ENCODE results near the gene ERN1. TPM values are rescaled to one million over a fixed set of nuclear protein-coding genes. Genes with fewer than 3 reads are reported as not detected.

Gene ERN1
- total RNA-seq: 16.8 TPM in 2 replicates

GRCh38 chr17:64129765-64130558 lies at the start of gene ERN1:
TSS of gene ERN1 (minus strand) at chr17:64130144. CDS start at chr17:64130029, 115 bp downstream.

DNA sequence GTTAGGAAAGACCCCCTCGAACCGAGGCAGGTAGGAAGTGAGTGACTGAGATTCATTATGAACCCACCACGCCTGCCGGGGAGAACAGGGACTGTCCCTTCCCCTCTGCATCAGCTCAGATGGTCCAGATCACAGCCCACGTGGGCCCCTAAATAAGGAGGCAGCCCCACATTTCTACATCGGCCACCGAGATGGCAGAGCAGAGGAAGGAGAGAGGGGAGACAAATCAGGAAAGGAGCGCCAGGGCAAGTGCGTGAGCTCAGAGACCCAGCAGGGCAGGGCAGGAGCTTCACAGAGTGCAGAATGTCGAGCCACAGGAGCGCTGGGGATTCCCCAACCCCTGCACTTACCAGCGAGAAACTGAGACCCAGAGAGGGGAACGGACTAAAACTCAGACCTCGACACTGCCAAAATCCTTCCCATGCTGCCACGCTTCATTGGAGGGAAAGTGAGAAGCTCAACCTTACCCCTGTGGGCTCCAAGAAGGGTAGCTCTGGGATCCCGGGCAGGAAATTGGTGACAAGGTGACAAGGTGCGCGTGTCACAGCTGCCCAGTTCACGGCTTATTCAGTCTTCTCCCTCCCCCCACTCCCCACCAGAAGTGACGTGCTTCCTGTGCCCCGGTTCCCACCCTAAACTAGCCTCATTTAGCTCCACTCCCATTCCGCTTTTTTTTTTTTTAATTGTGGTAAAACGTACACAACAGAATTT lies 109.7 kb downstream of the ERN1 start, which contains the start of gene ICAM2:
Gene ICAM2, minus strand, starts transcription at position 578 of the 711 bp plus-strand sequence. CDS start 13,942 bp downstream, outside the sequence.

DNA sequence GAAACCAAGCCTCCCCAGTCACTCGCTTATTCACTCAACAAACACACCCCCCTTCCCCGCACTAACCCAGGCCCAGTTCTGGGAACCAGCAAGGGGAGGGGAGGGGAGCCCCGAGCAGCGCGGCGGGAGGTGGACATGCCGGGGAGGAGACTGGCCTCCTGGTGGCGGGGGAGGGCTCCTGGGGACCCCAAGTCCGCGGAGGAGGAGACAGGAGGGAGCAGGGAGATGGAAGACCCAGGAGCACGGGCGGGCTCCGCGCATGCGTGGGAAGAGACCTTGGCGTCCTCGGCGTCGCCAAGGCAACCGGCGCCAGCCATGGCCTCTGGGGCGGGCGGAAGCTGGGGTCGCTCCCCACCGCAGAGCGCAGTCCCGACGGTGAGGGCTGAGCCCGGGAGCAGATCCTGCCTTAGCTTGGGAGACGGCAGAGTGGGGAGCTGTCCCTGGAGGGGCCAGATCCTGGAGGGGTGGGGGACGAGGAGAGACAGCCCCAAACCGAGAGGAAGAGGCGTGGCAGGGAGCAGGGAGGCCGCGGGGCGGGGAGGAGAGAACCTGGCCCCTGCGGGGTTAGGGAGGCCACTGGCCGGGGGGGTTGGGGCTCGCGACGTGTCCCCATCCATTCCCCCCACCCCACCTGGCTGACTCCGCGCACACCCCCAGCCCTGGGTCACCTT lies 131.8 kb downstream of the ERN1 start, which contains the start of gene PRR29:
Gene PRR29, plus strand, starts transcription at position 302 of the 671 bp plus-strand sequence. Its CDS starts 14 bp downstream, at position 316.

Other genes with a start within 250 kb of the ERN1 start
- gene GH2, start 248.2 kb downstream of the ERN1 start, total RNA-seq: not detected in 2 replicates
- gene CSH1, start 233.6 kb downstream of the ERN1 start, total RNA-seq: 0.08 TPM in 1 of 2 replicates, not detected in the other
- gene CSHL1, start 218.9 kb downstream of the ERN1 start, total RNA-seq: not detected in 2 replicates
- not detected in 2 replicates for gene GH1, start 211.3 kb downstream of the ERN1 start, total RNA-seq
- gene CD79B, start 197.8 kb downstream of the ERN1 start, total RNA-seq: 1.3 TPM in 1 of 2 replicates, not detected in the other
- gene SCN4A, start 157.2 kb downstream of the ERN1 start, total RNA-seq: not detected in 2 replicates
- 0.19 TPM in 1 of 2 replicates, not detected in the other for gene PRR29, start 131.8 kb downstream of the ERN1 start, total RNA-seq
- gene ICAM2, start 109.5 kb downstream of the ERN1 start, total RNA-seq: 0.15 and 0.16 TPM in 2 replicates
- 31.6 and 33.7 TPM in 2 replicates for gene TEX2, start 133.1 kb upstream of the ERN1 start, total RNA-seq

All from hair follicular keratinocyte (primary cell).